Neutrophil (primary cell): ENCODE results near the gene GPR83.
"Not testable (repeated sequence)": the region's sequence is repeated elsewhere in the genome, so short reads cannot be mapped to it uniquely, and the experiment has no call there.

Experiments used
- H3K27ac ChIP-seq: fragments of 200-600 bp; sonication (generic); 2 replicates; pipeline ENCODE4 v1.5.1; 2016; ENCODE audit warnings: mild to moderate bottlenecking, moderate library complexity
- H3K27me3 ChIP-seq: fragments of 200-600 bp; sonication (generic); 2 replicates; pipeline ENCODE4 v1.6.0; 2016; ENCODE audit warnings: mild to moderate bottlenecking
- H3K36me3 ChIP-seq: fragments of 200-600 bp; sonication (generic); 2 replicates; pipeline ENCODE4 v1.5.1; 2017
- H3K4me1 ChIP-seq, 2 experiments: fragments of 200-600 bp in 1 of 2; sonication (generic) in 1 of 2; 1 replicate in 1 of 2; 2 replicates in 1 of 2; pipeline versions ENCODE4 v1.5.1 to v1.6.1; 2013 to 2016; ENCODE audit warnings: low read depth in 1 of 2, low read length in 1 of 2, mild to moderate bottlenecking in 1 of 2, moderate library complexity in 1 of 2; ENCODE audit not compliant: control insufficient read depth in 1 of 2, insufficient read depth in 1 of 2
- H3K4me3 ChIP-seq, 2 experiments: fragments of 200-600 bp in 1 of 2; sonication (generic) in 1 of 2; 1 replicate in 1 of 2; 2 replicates in 1 of 2; pipeline ENCODE4 v1.5.1; 2013 to 2016; ENCODE audit warnings: low read depth in 1 of 2, low read length in 1 of 2, mild to moderate bottlenecking in 1 of 2, moderate library complexity in 1 of 2
- H3K9me3 ChIP-seq: fragments of 200-600 bp; sonication (generic); 2 replicates; pipeline ENCODE4 v1.5.1; 2016
- TF ChIP-seq, protein P1 (sequence below): fragments of 200-600 bp; sonication (generic); IDR thresholded peaks from 2 replicates; pipeline ENCODE4 v1.5.1; 2016; ENCODE audit warnings: antibody characterized with exemption

The GPR83 gene

GRCh38 chr11:94376841-94377240 lies 24.4 kb downstream of the GPR83 start:
- Histone ChIP-seq H3K27ac (no peak overlapping the region), H3K9me3 (no peaks in the 10 kb centered on the region), H3K27me3 (no peaks in the 10 kb centered on the region), H3K36me3 (no peaks in the 10 kb centered on the region), H3K4me1 (no peaks in the 10 kb centered on the region), H3K4me3 (no peak overlapping the region)
- TF ChIP-seq, protein P1, sequence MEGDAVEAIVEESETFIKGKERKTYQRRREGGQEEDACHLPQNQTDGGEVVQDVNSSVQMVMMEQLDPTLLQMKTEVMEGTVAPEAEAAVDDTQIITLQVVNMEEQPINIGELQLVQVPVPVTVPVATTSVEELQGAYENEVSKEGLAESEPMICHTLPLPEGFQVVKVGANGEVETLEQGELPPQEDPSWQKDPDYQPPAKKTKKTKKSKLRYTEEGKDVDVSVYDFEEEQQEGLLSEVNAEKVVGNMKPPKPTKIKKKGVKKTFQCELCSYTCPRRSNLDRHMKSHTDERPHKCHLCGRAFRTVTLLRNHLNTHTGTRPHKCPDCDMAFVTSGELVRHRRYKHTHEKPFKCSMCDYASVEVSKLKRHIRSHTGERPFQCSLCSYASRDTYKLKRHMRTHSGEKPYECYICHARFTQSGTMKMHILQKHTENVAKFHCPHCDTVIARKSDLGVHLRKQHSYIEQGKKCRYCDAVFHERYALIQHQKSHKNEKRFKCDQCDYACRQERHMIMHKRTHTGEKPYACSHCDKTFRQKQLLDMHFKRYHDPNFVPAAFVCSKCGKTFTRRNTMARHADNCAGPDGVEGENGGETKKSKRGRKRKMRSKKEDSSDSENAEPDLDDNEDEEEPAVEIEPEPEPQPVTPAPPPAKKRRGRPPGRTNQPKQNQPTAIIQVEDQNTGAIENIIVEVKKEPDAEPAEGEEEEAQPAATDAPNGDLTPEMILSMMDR, result no peak

- not testable (repeated sequence) for H3K27me3 ChIP-seq, H3K9me3 ChIP-seq, H3K4me1 ChIP-seq, H3K36me3 ChIP-seq, H3K27ac ChIP-seq, H3K4me3 ChIP-seq
These were observed 30.6 kb downstream of the GPR83 start for GRCh38 chr11:94370576-94370975.

DNA sequence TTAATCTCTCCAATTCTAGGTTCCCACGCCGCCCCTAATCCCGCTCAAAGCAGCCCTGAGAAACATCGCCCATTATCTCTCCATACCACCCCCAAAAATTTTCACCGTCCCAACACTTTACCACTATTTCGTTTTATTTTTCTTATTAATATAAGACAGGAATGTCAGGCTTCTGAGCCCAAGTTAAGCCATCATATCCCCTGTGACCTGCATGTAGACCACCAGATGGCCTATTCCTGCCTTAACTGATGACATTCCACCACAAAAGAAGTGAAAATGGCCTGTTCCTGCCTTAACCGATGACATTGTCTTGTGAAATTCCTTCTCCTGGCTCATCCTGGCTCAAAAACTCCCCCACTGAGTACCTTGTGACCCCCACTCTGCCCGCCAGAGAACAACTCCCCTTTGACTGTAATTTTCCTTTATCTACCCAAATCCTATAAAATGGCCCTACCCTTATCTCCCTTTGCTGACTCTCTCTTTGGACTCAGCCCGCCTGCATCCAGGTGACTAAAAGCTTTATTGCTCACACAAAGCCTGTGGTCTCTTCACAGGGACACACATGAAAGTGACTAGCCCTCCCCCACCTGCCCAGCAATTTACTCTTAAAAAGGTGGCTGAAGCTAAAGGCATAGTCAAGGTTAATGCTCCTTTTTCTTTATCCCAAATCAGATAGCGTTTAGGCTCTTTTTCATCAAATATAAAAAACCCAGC lies 50.2 kb downstream of the GPR83 start:
- H3K4me1 ChIP-seq, H3K27ac ChIP-seq, H3K4me3 ChIP-seq, H3K36me3 ChIP-seq, H3K9me3 ChIP-seq, H3K27me3 ChIP-seq: not testable (repeated sequence)

- not testable (repeated sequence) for H3K9me3 ChIP-seq, H3K36me3 ChIP-seq, H3K4me3 ChIP-seq, H3K4me1 ChIP-seq, H3K27me3 ChIP-seq, H3K27ac ChIP-seq
These were observed 54.9 kb downstream of the GPR83 start for GRCh38 chr11:94346311-94346710.

- Histone ChIP-seq H3K4me1 (no peaks in the 10 kb centered on the region), H3K27ac (no peak overlapping the region), H3K4me3 (no peak overlapping the region), H3K36me3 (no peaks in the 10 kb centered on the region), H3K27me3 (no peaks in the 10 kb centered on the region), H3K9me3 (no peaks in the 10 kb centered on the region)
- TF ChIP-seq, protein P1, result no peak
These were observed 57.7 kb downstream of the GPR83 start for GRCh38 chr11:94343495-94343894.

GRCh38 chr11:94342250-94342649 lies 59.0 kb downstream of the GPR83 start:
- TF ChIP-seq, protein P1, result no peak
- Histone ChIP-seq H3K9me3 (no peaks in the 10 kb centered on the region), H3K27ac (no peak overlapping the region)

DNA sequence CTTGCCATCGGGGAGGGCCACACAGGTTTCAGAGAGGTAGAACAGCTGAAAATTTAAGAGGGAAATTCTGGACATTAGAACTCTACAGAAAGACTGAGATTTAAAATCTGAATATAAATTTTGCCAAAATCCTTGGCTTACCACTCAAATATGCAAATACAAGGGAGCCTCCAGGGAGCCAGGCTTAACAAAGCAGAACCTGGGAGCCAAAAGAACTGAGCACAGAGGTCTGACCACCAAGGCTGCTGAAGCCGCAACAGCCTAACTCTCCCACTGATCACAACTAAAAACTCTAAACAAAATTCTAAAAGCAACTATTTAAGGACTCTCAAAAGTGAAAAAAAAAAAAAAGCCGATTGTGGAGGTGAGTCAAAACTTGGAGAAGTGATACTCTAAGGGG lies 62.6 kb downstream of the GPR83 start:
- Histone ChIP-seq H3K36me3 (no peaks in the 10 kb centered on the region), H3K4me3 (no peak overlapping the region), H3K4me1 (no peaks in the 10 kb centered on the region), H3K9me3 (no peaks in the 10 kb centered on the region), H3K27ac (no peak overlapping the region), H3K27me3 (no peaks in the 10 kb centered on the region)
- TF ChIP-seq, protein P1, result no peak

More at GRCh38 chr11:94342250-94342649, 59.0 kb downstream of the GPR83 start:
- no peaks in the 10 kb centered on the region for H3K36me3 ChIP-seq
- no peak overlapping the region for H3K4me3 ChIP-seq
- H3K4me1 ChIP-seq, result no peaks in the 10 kb centered on the region
- H3K27me3 ChIP-seq, result no peaks in the 10 kb centered on the region
